GM19035 (cell line): ENCODE measurements around the gene CREBZF.
"Not testable (repeated sequence)": the region's sequence is repeated elsewhere in the genome, so short reads cannot be mapped to it uniquely, and the experiment has no call there.

Experiments used
- ATAC-seq: cut with Tn5 transposase; IDR thresholded peaks from one replicate; pipeline ENCODE4 v1.9.1; 2021; ENCODE audit not compliant: unreplicated experiment

CREBZF gene

DNA sequence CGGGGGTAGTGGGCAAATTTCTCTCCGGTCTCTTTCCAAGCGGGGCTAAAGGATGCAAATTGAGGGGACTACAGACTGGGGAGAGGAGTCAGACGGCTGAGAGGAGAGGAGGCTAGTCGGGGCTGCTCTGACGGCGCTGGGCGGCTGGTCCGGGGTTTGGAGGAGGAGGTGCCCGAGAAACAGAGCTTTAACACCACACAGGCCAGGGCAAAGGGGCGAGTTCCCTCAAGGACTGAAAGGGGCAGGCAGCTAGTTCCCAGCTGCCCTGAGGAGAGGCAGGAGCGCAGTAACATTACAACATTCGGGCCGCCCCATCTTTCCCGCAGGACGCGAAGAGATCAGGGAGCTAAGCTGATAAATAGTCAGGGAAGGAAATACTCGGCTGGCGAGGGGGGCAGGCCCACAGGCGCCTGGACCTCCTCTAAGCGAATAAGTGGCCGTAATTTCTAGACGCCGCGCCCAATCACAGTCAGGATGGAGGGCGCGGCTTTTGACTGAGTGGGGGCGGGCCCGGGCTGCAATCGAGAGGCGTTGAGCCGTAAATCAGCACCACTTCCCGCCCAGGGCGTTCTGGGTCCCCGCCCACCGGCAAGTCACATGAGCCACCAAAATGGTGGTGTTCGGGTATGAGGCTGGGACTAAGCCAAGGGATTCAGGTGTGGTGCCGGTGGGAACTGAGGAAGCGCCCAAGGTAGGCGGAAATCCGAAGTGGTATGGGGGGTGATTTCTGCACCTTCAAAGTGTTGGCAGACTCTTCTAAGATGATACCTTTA lies 36.7 kb downstream of the CREBZF start, which contains the start of gene TMEM126B:
TMEM126B (plus strand) TSS at position 596 of the 773 bp plus-strand sequence; CDS start at position 611, 15 bp downstream.
- peak; percentile 100 for ATAC-seq

DNA sequence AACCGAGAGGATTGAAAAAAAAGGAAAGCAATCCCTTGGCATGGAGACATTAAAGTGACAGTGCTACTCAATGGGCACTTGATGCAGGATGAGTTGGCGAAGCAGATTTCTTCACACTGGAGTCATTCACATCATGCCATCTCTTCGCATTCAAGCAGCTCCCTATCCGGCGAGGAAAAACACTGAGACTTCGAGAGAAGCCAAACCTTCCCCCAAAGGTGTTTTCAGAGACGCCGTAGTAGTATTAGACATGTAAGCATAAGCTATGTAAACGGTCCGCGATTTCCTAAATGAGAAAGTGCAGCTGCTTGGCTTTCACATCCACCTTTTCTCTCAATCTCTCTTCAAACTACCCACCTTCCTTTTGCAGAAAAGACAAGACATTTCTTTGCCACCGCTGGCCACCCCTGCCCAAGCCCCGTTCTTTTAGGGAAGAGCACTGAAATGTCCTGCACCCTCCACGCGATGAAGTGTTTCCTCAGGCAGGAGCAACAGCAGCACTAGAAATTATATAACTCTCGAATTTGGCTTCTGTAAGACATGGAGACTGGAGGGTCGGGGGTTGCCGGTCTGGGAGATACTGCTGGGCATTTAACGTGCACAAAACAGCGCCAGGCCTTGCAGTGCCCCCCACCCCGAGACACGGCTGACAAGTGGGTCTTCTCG lies 37.5 kb downstream of the CREBZF start, which contains the start of gene DLG2:
DLG2 (minus strand) TSS at position 13 of the 666 bp plus-strand sequence.
- ATAC-seq, result peak; percentile 0

- no peak for ATAC-seq
Measured at GRCh38 chr11:85626496-85626895, 38.4 kb downstream of the CREBZF start.

DNA sequence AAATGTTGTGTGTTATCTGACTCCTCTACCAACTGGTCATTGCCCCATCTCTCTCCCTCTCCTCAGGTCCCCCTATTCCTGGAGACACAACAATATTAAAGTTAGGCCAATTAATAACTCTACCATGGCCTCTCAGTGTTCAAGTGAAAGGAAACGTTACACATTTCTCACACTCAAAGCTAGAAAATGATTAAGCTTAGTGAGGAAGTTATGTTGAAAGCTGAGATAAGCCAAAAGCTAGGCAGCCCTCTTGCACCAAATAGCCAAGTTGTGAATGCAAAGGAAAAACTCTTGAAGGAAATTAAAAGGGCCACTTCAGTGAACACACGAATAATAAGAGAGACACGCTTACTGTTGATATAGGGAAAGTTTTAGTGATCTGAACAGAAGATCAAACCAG lies 44.7 kb downstream of the CREBZF start:
- no peak for ATAC-seq

- ATAC-seq, result no peak
Measured at GRCh38 chr11:85619499-85619898, 45.4 kb downstream of the CREBZF start.

- not testable (repeated sequence) for ATAC-seq
Measured at GRCh38 chr11:85611643-85612042, 53.3 kb downstream of the CREBZF start.
